HG03039 (cell line): ENCODE measurements around the gene AKR1B1.
A peak's percentile ranks its signal among the peaks of the same experiment; 100 is the strongest.

Source experiments
- ATAC-seq: cut with Tn5 transposase; IDR thresholded peaks from one replicate; pipeline ENCODE4 v1.9.1; 2021; ENCODE audit warnings: mild to moderate bottlenecking, moderate library complexity; ENCODE audit not compliant: unreplicated experiment

The AKR1B1 gene

DNA sequence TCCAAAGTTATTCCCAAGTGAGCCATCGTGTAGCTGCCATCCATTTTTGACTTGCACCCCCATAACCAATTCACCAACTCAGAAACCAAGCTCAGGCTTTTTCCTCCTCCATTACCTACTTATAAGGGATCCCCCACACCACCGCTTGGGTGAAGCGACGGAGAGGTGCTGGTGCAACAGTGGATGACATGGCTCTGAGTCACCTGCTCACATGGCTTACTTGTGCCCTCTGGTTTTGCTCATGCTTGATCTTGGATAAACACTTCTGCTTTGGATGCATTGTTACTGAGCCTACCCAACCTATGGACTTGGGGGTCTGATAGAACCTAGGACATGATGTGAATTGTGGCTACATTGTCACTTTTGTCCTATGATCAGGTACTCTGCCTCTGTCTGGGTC is 12.0 kb upstream of the AKR1B1 start:
- no peak for ATAC-seq

DNA sequence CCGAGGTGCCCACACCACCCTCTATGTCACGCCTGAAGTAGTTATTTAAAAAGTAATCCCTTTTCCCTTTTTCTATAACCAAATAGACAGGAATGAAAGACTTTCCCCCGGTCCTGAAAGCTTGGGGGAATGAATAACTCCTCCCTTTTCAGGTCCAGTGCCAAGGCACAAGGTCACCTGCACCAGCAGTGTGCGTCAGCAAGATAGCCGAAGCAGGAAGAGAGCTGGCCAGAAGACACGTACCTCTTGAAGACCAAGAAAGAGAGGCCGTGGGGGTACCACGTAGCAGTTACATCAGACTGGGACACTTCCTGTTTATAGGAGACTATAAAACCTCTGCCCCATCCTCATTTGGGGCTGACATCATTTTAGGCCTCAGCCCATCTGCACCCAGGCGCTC is 10.7 kb upstream of the AKR1B1 start:
- no peak for ATAC-seq

DNA sequence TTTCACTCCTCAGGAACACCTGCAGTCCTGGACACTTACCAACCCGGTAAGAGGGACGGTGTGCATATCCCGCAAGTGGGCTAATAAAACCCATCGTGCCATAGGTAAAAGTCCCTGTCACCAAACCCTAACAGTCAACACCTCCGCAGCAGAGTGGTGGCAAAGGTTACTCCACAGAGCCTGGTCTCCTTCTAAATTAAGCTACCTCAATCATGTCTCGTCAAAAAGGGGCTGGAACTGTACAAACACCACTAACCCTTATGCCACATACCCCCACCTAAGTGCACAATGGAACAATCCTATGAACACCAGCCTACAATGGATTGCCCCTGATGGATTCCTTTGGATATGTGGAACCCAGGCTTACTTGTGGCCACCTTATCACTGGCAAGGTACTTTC is 9.6 kb upstream of the AKR1B1 start:
- ATAC-seq: no peak

DNA sequence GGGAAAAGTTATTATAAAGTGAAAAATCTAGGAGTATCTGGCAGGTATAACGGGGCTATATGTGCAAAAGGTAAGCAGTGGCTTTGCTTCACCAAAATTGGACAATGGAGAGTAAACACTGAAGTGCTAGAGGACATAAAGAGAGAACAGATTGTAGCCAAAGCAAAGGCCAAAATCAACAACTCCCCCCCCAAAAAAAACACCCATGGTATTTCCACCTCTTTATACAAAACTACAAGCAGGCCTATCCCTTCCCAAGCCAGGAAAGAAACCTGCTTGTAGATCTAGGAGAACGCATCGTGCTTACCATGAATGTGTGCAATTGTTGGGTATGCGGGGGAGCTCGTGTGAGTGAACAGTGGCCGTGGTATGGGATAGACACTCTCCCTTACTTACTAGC is 9.2 kb upstream of the AKR1B1 start:
- no peak for ATAC-seq

DNA sequence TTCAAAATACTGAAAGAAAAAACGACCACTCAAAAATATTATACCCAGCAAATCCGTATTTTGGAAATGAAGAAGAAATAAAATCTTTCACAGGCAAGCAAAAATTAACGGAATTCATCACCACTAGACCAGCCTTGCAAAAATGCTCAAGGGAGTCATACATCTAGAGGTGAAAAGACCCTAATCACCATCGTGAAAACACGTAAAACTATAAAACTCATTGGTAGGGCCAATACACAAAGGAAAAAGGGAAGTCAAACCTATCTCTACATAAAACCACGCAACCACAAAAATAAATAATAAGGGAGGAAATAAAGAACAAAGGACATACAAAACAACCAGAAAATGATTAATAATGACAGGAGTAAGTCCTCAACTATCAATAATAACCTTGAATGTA is 6.6 kb upstream of the AKR1B1 start:
- no peak for ATAC-seq

DNA sequence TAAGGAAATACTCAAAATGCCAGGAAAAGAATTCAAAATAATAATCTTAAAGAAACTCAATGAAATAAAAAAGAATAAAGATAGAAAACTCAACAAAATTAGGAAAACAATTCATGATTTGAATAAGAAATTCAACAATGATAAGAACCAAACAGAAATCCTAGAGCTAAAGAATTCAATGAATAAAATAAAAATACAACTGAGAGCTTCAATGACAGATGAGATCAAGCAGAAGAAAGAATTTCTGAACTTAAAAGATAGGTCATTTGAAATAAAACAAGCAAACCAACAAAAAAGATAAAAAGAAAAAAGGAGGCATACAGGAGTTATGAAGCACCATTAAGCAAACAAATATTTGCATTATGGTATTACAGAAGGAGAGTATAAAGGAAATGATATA is 5.6 kb upstream of the AKR1B1 start:
- ATAC-seq: no peak

DNA sequence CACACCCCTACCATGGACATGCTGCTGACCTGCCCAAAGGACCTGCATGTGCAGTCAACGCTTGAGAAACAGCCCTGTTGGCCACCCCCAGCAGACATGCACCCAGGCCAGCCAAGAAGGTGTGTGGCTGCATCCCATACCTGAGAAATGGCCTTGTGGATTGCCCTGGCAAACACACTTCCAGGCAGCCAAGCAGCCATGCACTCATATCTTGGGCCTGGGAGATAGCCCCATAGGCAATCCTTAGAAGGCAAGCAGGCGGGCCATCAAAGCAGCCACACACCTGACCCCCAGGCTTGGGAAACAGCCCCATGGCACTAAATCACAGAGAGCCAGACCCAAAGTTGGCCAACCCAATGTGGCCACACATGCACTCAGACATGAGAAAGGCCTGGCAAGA is 4.9 kb upstream of the AKR1B1 start:
- no peak for ATAC-seq

DNA sequence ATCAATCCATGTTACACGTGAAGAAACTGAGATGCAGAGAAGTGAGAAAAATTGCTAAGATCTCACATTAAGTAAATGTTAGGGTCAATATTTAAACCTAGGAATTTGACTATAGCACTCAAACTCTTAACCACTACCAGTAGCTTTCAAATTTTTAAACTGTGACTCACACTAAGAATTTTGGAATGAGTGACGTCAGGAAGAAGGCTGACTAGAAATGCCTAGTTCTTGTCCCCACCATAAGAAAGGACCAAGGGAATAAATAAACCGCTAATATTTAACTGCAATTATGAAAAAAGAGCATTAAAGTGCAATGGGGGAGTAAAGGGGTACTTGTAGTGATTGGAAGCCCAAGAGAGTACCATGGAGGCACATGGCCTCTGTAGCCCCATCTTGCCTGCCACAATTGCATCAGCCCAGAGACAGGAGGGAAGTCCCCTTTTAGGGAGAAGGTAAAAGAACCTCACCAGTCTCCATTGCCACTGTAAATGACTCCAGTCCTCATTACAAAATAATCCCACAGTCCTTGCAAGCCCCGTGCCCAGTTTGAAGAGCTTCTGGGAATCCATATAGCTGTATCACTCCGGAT is 3.5 kb upstream of the AKR1B1 start:
- ATAC-seq: no peak

DNA sequence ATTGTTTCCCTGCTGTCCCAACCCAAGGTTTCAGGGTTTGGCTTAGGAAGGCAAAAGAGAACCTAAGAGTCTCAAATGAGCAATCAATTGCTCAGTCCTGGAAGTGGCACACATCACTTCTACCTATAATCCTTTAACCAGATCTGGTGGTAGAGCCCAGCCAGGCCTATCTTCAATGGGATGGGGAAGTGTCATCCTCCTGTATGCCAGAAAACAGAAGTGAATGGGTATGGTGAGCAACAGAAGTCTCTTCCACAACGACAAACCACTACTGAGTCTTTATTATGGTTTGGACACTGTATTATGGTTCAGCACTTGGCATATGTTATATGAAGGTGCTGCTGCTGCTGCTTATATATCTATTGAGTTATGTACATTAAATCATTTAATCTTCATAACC is 3.0 kb upstream of the AKR1B1 start:
- no peak for ATAC-seq

DNA sequence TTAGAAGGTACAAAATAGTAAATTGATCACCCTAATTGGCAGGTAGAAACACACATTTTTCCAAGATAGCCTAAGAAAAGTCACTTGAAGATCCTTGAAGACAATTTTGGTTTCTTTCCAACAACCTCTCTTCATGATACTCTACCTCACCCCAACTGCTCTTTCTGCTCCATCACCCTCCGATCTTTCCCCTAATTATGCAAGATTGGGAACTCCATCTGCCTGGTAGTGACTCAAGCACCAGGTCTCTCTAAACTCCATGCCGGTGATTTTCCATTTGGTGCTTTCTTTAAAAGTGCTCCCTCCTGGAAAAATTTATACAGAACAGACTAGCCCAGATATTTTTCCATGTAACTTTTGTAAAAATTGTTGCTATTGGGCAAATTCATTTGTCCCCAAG is 1.1 kb upstream of the AKR1B1 start:
- no peak for ATAC-seq

DNA sequence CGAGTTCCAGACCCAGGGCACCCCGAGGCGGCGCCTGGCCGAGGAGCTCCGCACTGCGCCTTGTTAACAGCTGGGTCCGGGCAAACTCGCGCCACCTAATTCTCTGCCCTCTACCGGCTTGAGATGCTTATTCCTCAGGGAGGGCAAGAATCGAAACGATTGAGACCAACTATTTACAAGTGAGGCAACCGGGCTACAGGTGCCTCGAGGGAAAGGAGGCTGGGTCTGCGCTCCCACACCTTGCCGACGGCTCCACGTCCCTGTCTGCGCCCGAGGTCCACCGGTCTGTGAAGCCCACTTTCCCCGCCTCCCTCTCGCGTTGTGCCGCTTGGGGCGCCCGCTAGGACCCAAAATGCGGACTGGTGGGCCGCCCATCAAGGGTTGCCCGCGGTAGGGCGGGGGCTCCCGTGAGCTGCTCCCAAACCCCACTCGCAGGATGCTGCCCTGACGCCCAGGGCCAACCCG is 527 bp downstream of the AKR1B1 start:
- peak; percentile 32 for ATAC-seq

DNA sequence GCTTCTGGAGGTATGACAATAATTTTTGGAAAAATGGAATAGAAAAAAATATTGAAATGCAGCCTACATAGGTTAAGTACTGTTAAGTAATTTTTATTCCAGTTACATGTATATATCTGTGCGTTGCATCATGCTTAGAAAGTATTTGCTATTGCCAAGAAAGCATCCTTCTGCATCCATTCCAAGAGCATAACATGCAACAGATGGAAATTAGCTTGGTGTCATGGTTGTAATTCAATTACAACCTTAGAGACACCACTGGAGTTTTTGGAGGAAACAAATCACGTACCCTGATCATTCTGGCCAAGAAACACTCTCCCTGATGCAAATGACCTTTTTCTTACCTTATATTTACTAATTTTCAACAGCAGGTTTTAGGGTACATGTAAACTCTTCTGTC is 1.7 kb downstream of the AKR1B1 start:
- ATAC-seq: no peak

DNA sequence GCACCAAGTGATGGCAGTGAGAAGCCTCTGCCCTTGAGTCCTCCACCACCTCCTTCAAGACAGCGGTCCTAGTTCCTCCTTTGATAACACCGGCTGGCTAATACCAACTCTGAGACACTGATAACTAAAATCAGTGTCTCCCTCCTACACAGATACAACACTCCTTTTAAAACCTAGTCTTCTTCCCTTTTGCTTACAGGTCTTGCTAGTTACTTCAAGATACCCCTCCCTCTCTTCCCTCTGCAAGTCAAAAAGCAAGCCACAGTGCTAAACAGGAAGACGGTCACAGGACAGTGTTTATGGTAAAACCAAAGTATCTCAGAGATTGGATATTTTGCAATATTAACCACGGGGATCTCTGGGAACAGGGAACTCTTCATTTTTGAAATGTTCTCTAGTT is 4.6 kb downstream of the AKR1B1 start:
- no peak for ATAC-seq

DNA sequence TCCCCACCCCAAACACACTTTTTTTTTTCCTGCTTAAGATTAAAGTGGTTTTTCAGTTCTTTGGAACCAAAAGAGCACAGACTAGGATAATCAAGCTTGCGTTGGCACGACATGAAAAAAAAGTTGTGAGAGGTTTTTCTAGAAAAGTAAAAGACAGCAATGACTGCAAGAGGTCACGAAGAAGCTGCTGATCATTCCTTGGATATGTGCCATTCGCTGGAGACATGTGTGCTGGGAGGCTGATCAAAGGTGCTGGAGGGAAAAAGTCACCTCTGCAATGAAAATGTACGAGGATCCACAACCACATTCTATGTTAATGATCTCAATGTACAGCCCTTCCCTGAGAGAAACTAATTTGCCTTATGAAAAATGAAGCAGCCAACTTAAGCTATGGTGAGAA is 5.4 kb downstream of the AKR1B1 start:
- ATAC-seq: no peak

DNA sequence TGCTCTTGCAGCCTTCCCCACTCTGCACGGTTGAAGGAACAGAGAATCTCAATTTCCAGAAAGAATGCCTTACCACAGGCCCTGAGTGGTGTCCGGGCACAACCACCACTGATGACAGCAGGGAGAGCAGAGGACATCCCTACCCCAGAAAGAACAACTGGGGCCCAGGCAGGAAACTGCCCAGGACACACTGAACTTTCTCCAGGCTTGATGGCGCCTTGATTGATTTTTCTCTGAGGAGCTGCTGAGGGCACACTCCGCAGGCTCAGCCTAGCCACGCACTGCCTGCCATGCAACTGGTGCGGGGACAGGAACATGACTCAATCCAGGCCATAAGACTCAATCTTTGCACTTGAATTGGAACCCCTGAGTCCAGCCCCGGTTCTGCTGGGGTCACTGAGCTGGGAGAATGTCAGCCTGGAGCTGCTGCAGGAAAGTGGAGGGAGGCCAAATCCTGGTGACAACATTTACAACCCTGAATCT is 5.9 kb downstream of the AKR1B1 start:
- no peak for ATAC-seq

DNA sequence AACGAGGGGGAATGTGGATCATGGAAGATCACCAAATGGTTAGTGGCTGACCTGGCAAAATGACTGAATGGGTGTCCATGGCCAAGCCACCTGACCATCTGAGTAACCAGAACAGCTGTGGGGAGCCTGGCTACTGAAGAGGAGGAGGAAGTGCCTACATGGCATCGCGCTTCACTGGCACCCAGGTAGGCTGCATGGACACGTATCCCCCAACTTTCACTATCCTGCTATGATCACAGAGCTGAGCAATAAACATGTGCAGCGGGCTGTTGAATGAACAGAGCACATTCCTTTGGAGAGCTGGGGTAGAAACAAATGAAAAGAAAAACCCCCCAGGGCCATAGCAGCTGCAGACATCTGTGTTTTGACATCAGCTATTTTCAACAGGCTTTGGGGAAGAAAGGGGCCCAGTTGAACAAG is 6.5 kb downstream of the AKR1B1 start:
- no peak for ATAC-seq

DNA sequence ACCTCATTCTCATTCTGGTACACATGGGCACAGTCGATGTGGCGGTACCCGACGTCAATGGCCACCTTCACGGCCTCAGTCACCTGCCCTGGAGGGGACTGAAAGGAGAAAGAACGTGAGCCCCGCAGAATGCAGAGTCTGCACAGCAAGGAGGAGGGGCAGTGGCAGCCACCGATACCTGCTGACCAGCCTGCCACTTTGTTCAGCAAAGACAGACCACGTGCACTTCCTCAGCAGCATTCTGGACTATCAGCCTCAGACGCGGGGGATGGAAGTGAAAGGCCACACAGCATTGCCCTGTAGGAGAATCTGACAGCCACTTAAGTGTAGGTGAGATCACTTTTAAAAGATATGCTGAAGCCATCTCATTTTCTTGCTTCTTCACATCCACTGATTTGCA is 7.2 kb downstream of the AKR1B1 start:
- no peak for ATAC-seq

DNA sequence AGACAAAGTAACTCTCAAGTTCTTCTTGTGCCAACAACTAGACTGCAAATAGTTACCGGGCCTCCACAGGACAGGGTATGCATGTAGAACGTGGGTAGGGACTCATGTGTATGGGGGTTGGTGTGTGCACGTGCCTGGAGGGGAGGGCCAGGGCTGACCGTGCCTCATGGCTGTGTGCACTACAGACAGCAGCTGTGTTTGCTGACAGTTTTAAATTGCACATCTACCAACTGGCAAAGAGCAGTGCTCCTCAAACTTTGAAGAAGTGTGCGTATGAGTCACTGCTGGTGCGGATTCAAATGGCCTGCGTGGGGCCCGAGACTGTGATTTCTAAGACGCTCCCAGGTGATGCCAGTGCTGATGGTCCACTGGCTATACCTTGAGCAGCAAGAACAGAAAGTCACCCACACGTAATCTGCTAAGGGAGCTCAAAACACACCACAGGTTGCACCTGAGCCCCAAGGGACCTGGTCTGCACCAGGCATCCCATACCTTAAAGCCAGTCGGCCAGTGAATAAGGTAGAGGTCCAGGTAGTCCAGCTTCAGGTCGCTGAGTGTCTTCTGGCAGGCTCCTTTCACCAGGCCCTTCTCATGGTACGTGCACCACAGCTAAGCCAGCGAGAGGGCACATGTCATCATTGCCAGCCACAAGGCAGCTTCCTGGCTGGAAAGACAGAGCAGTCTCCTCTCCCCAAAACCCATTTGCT is 8.5 kb downstream of the AKR1B1 start:
- no peak for ATAC-seq

DNA sequence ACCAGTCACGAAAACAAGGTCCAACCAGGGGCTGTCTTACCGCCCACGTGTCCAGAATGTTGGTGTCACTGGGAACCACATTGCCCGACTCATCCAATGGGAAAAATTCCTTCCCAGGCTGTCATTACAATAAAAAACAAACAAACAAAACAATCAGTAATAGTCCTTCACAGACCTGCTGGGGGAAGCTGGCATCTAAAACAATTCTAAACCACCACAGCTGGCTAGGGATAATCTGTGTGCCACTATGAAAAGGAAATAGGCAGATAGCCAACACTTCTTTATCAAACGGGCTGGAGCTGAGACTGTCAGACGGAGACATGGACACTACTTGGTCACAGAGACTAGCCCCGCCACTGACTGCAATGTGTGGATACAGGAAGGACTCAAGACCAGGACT is 9.2 kb downstream of the AKR1B1 start:
- ATAC-seq: no peak

DNA sequence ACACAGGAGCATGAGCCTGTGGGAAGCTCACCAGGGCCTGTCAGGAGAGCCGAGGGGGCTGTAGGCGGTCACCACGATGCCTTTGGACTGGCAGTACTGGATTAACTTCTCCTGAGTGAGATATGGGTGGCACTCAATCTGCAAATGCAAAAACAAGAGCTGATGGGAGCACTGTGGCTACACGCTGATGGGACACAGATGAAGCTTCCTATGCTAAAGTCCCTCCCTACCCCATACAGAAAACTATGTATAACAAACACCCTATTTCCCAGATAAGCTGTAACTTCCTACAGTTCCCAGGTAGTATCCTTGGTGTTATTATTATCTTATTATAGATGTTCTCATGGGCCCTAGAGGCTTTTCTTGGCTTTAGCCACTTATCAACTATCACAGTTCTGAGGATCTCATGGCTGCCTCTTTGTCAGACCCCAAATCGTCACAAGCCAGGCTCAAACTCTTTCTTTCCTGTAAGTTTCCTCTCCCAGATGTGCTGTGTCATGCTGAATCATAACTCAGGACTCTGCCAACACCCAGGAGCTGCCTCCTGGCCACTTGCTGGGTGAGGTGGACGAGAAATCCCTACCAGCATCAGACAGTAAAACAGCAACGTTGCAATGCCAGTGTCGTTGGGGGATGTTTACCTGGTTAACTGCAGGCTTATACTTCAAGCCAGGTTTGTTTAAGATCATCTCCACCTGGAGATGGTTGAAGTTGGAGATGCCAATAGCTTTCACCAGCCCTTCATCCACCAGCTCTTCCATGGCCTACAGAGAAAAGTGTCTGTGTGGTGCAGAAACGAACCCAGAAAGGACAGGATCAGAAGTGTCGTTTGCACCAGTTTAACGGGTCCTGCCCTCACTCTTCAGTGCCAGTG is 10.3 kb downstream of the AKR1B1 start:
- ATAC-seq: no peak

DNA sequence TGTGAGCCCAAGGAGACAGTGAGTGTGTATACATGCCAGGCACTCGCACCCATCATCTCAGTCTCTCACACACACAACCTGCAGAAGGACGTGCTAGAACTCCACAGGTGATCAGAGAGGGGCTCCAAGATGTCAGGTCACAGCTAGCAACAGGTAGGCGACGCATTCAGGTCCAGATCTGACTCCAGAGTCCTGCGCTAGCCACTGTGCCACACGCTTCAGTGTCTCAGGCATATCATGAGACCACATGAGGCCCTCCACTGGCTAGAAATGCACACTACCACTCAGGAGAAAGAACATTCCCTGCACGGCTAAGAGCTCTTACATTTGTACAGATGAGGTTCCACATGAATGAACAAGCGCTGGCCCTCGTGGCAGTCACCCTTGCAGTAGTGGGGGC is 11.5 kb downstream of the AKR1B1 start:
- no peak for ATAC-seq

DNA sequence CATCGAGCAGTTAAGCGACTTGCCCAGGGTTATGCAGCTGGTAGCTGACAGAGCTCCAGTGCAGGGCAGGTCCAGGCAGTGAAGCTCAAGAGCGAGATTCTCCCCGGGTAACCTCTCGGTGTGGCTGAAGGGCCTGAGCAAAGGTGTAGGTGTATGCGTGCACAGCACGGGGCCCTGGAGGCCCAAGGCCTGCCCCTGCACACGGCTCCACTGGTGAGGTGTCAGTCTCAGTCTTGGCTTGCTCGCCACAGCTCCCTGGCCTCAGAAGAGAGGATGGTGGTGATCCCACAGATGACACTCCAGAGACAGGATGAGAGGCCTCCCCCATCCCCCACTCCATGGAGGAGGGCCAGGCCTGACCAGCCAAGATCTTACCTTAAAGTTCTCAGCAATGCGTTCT is 12.0 kb downstream of the AKR1B1 start:
- no peak for ATAC-seq
